H9 (cell line): Measurements from ENCODE around the gene SLC2A11. TPM values are rescaled to one million over a fixed set of nuclear protein-coding genes. Genes with fewer than 3 reads are reported as not detected.
A peak's percentile ranks its signal among the peaks of the same experiment; 100 is the strongest.

ENCODE experiments used
- DNase-seq: peaks from one replicate; pipeline ENCODE4 v3.0.0-alpha.2; 2017
- H2AFZ ChIP-seq: one replicate; pipeline ENCODE4 v1.6.1; 2013; ENCODE audit warnings: mild to moderate bottlenecking, low read length, control low read depth, moderate library complexity
- H2AK5ac ChIP-seq: 2 replicates; pipeline ENCODE4 v1.6.1; 2013; ENCODE audit warnings: low read length, control low read depth, mixed read lengths; ENCODE audit not compliant: insufficient read length
- H2BK120ac ChIP-seq: one replicate; pipeline ENCODE4 v1.6.1; 2013; ENCODE audit warnings: low read depth, mild to moderate bottlenecking, low read length, control low read depth, inconsistent platforms; ENCODE audit not compliant: poor library complexity, severe bottlenecking
- H2BK12ac ChIP-seq: 2 replicates; pipeline ENCODE4 v1.6.1; 2013; ENCODE audit warnings: low read length, control low read depth, mixed read lengths, low read depth; ENCODE audit not compliant: insufficient read length
- H2BK15ac ChIP-seq: 2 replicates; pipeline ENCODE4 v1.6.1; 2013; ENCODE audit warnings: low read depth, low read length, control low read depth
- H2BK20ac ChIP-seq: one replicate; pipeline ENCODE4 v1.6.1; 2013; ENCODE audit warnings: low read depth, mild to moderate bottlenecking, low read length, control low read depth, inconsistent platforms; ENCODE audit not compliant: poor library complexity, severe bottlenecking
- H2BK5ac ChIP-seq: 2 replicates; pipeline ENCODE4 v1.6.1; 2013; ENCODE audit warnings: low read length, control low read depth, mixed read lengths; ENCODE audit not compliant: insufficient read length
- H3K14ac ChIP-seq: 2 replicates; pipeline ENCODE4 v1.6.1; 2013; ENCODE audit warnings: low read length, control low read depth; ENCODE audit not compliant: insufficient read depth
- H3K18ac ChIP-seq: 2 replicates; pipeline ENCODE4 v1.6.1; 2013; ENCODE audit warnings: low read depth, mild to moderate bottlenecking, mixed read lengths, low read length, control low read depth; ENCODE audit not compliant: insufficient read length
- H3K23ac ChIP-seq: 2 replicates; pipeline ENCODE4 v1.6.1; 2013; ENCODE audit warnings: low read length, control low read depth, mixed read lengths, low read depth; ENCODE audit not compliant: insufficient read length
- H3K23me2 ChIP-seq: 2 replicates; pipeline ENCODE4 v1.6.1; 2013; ENCODE audit warnings: low read depth, mild to moderate bottlenecking, mixed read lengths, low read length, control low read depth; ENCODE audit not compliant: insufficient read length, poor library complexity, severe bottlenecking
- H3K27ac ChIP-seq: 2 replicates; pipeline ENCODE4 v1.5.1; 2013; ENCODE audit warnings: low read length, control low read depth, mixed read lengths, low read depth; ENCODE audit not compliant: insufficient read length
- H3K27me3 ChIP-seq: 2 replicates; pipeline ENCODE4 v1.6.1; 2013; ENCODE audit warnings: low read length, control low read depth, inconsistent platforms; ENCODE audit not compliant: insufficient read depth
- H3K4ac ChIP-seq: 2 replicates; pipeline ENCODE4 v1.6.1; 2013; ENCODE audit warnings: low read depth, mild to moderate bottlenecking, control low read depth, inconsistent platforms, low read length, moderate library complexity
- H3K4me1 ChIP-seq: 2 replicates; pipeline ENCODE4 v1.6.1; 2013; ENCODE audit warnings: low read length, control low read depth, inconsistent platforms; ENCODE audit not compliant: insufficient read depth
- H3K4me2 ChIP-seq: 2 replicates; pipeline ENCODE4 v1.6.1; 2013; ENCODE audit warnings: low read length, control low read depth, mixed read lengths; ENCODE audit not compliant: insufficient read length, insufficient read depth
- H3K56ac ChIP-seq: 2 replicates; pipeline ENCODE4 v1.6.1; 2013; ENCODE audit warnings: low read depth, mild to moderate bottlenecking, mixed read lengths, low read length, control low read depth; ENCODE audit not compliant: insufficient read length
- H3K79me1 ChIP-seq: 2 replicates; pipeline ENCODE4 v1.6.1; 2013; ENCODE audit warnings: low read depth, mild to moderate bottlenecking, moderate library complexity, low read length, control low read depth, inconsistent platforms; ENCODE audit not compliant: insufficient read depth, poor library complexity, severe bottlenecking
- H3K79me2 ChIP-seq: 2 replicates; pipeline ENCODE4 v1.6.1; 2013; ENCODE audit warnings: low read length, control low read depth, inconsistent platforms; ENCODE audit not compliant: insufficient read depth
- H3K9ac ChIP-seq: 2 replicates; pipeline ENCODE4 v1.6.1; 2013; ENCODE audit warnings: low read length, control low read depth, mixed read lengths; ENCODE audit not compliant: insufficient read length; ENCODE audit errors: extremely low read depth
- H3K9me3 ChIP-seq: one replicate; pipeline ENCODE4 v1.6.1; 2013; ENCODE audit warnings: low read depth, low read length, inconsistent platforms; ENCODE audit not compliant: control insufficient read depth
- H3T11ph ChIP-seq: one replicate; pipeline ENCODE4 v1.6.1; 2013; ENCODE audit warnings: mild to moderate bottlenecking, low read length, control low read depth, inconsistent platforms
- H4K20me1 ChIP-seq: one replicate; pipeline ENCODE4 v1.6.1; 2013; ENCODE audit not compliant: control insufficient read depth, insufficient read length, insufficient read depth
- H4K5ac ChIP-seq: 2 replicates; pipeline ENCODE4 v1.6.1; 2013; ENCODE audit warnings: low read depth, mild to moderate bottlenecking, mixed read lengths, low read length, control low read depth; ENCODE audit not compliant: insufficient read length
- H4K8ac ChIP-seq: replicated peaks from 2 replicates; pipeline ENCODE4 v1.6.1; 2013; ENCODE audit warnings: low read length, control low read depth, mixed read lengths, low read depth; ENCODE audit not compliant: insufficient read length
- H4K91ac ChIP-seq: 2 replicates; pipeline ENCODE4 v1.6.1; 2013; ENCODE audit warnings: low read depth, mild to moderate bottlenecking, moderate library complexity, mixed read lengths, low read length, control low read depth; ENCODE audit not compliant: insufficient read length
- H3K27ac Mint-ChIP-seq, 3 experiments: 2 replicates in 2 of 3; 3 replicates in 1 of 3; pipeline ENCODE4 v1.8.0; 2020 to 2021; ENCODE audit warnings: mixed read lengths in 3 of 3, mild to moderate bottlenecking in 1 of 3, moderate library complexity in 1 of 3
- H3K27me3 Mint-ChIP-seq: 2 replicates; pipeline ENCODE4 v1.8.0; 2021; ENCODE audit warnings: low read depth, mild to moderate bottlenecking, moderate library complexity, mixed read lengths
- H3K36me3 Mint-ChIP-seq, 3 experiments: 2 replicates in 2 of 3; 3 replicates in 1 of 3; pipeline ENCODE4 v1.8.0; 2020 to 2021; ENCODE audit warnings: low read depth in 3 of 3, mixed read lengths in 3 of 3; ENCODE audit not compliant: insufficient read depth in 1 of 3
- H3K4me1 Mint-ChIP-seq, 2 experiments: 2 replicates each; pipeline ENCODE4 v1.8.0; 2020; ENCODE audit warnings: mixed read lengths in 2 of 2
- H3K4me3 Mint-ChIP-seq, 2 experiments: 2 replicates in 1 of 2; 3 replicates in 1 of 2; pipeline ENCODE4 v1.8.0; 2020 to 2021; ENCODE audit warnings: mild to moderate bottlenecking in 2 of 2, mixed read lengths in 2 of 2, moderate library complexity in 1 of 2
- H3K9me3 Mint-ChIP-seq, 2 experiments: 2 replicates in 1 of 2; 3 replicates in 1 of 2; pipeline ENCODE4 v1.8.0; 2020; ENCODE audit warnings: mild to moderate bottlenecking in 2 of 2, mixed read lengths in 2 of 2, moderate library complexity in 1 of 2
- WGBS: extraction: QIAGEN DNeasy Blood & Tissue Kit; methylation state at CpG from one replicate; pipeline ENCODE4 v1.1.7; 2013; ENCODE audit warnings: missing lambda C conversion rate, low lambda C conversion rate, mixed read lengths; ENCODE audit not compliant: insufficient read length; ENCODE audit errors: extremely low coverage; 5-methylcytosine and 5-hydroxymethylcytosine counted together
- total RNA-seq: library from RNA; stranded (reverse); gene quantifications from 2 replicates; pipeline ENCODE4 v1.2.1, GENCODE V29; 2021
- TF ChIP-seq, protein P1 (sequence below): fragments of 200-600 bp; sonication (generic); conservative IDR thresholded peaks from 3 replicates; pipeline ENCODE4 v1.8.0; 2021; ENCODE audit warnings: antibody characterized with exemption, mild to moderate bottlenecking

SLC2A11 gene
- total RNA-seq, 1 experiment from 2014 or later = 15.0 TPM

DNA sequence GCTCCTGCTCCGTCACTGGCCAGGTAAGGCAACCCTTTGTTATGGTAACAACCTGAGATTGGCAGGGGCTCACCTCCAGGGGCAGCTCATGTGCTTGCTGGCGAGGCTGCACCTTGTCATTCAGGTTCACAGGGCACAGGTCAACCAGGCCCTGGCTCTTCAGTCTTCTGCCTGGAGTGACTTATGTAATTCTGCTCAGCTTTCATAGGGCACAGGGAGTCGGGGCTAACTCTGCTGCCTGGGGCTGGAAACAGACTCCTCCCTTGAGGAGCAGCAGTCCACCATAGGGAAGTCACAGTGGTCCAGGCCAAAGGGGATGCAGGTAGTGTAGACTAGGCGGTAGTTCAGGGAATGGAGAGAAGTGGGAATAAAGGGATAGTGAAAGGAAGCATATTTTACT is 35.0 kb downstream of the SLC2A11 start:
- Histone ChIP-seq H3K14ac (no peak overlapping the region), H2BK20ac (no peak overlapping the region), H3K9ac (no peak overlapping the region), H4K5ac (no peak overlapping the region), H3K4ac (no peak overlapping the region), H3K18ac (no peak overlapping the region), H3K27me3 (no peaks in the 10 kb centered on the region; the same call in 1 of the 2 replicates), H3K4me2 (no peak overlapping the region), H2BK15ac (no peak overlapping the region), H3K79me2 (no peaks in the 10 kb centered on the region), H3K27ac (no peak overlapping the region), H2AK5ac (no peak overlapping the region), H3K56ac (no peak overlapping the region), H2BK5ac (no peak overlapping the region), H3K79me1 (peaks cover 6% of the 10 kb centered on the region), H3K23ac (no peak overlapping the region), H3K4me1 (peaks cover 3% of the 10 kb centered on the region; the same call in 1 of the 2 replicates), H4K8ac (no peak overlapping the region), H4K20me1 (no peaks in the 10 kb centered on the region), H3T11ph (no peak overlapping the region), H4K91ac (no peak overlapping the region), H3K23me2 (peaks cover 8% of the 10 kb centered on the region), H2BK12ac (no peak overlapping the region), H2AFZ (no peak overlapping the region), H3K9me3 (no peaks in the 10 kb centered on the region), H2BK120ac (no peak overlapping the region)
- WGBS = no CpG with 5 or more reads among the region's 4 CpGs
- no peak for DNase-seq
- Mint-ChIP-seq H3K27ac (no peak overlapping the region), H3K27me3 (peaks cover 20% of the 10 kb centered on the region), H3K9me3 (peaks cover 14 to 18% of the 10 kb centered on the region in 2 experiments), H3K4me1 (peaks cover 38 to 51% of the 10 kb centered on the region in 2 experiments), H3K4me3 (peak overlapping the region in 1 of 2 experiments; percentile 94; a peak in 2 of 5 replicates), H3K36me3 (peaks cover 31 to 41% (median 32%) of the 10 kb centered on the region in 3 experiments)
- TF ChIP-seq, protein P1, sequence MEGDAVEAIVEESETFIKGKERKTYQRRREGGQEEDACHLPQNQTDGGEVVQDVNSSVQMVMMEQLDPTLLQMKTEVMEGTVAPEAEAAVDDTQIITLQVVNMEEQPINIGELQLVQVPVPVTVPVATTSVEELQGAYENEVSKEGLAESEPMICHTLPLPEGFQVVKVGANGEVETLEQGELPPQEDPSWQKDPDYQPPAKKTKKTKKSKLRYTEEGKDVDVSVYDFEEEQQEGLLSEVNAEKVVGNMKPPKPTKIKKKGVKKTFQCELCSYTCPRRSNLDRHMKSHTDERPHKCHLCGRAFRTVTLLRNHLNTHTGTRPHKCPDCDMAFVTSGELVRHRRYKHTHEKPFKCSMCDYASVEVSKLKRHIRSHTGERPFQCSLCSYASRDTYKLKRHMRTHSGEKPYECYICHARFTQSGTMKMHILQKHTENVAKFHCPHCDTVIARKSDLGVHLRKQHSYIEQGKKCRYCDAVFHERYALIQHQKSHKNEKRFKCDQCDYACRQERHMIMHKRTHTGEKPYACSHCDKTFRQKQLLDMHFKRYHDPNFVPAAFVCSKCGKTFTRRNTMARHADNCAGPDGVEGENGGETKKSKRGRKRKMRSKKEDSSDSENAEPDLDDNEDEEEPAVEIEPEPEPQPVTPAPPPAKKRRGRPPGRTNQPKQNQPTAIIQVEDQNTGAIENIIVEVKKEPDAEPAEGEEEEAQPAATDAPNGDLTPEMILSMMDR = no peak
